Cardiac fibroblast (primary cell): ENCODE results near the gene FKBP2.

Experiments used
- DNase-seq, 2 donors: peaks; one replicate each; pipeline versions ENCODE4 v3.0.0 to v3.0.0-alpha.2; 2010; ENCODE audit warnings: low read depth in 2 of 2
- H3K4me3 ChIP-seq, 2 donors: replicated peaks in 1 of 2; 1 replicate in 1 of 2; 2 replicates in 1 of 2; pipeline ENCODE4 v1.5.1; 2011; ENCODE audit warnings: low read depth in 2 of 2, low read length in 2 of 2, mild to moderate bottlenecking in 2 of 2, moderate library complexity in 1 of 2
- CTCF ChIP-seq: IDR thresholded peaks from one replicate; pipeline ENCODE4 v1.5.1; 2011; ENCODE audit warnings: low read depth, mild to moderate bottlenecking, low read length, inconsistent platforms

FKBP2 gene

GRCh38 chr11:64259533-64260067 lies 18.7 kb downstream of the FKBP2 start:
- H3K4me3 ChIP-seq: no peak overlapping the region
- no peak for DNase-seq

GRCh38 chr11:64260147-64260708 lies 19.3 kb downstream of the FKBP2 start:
- TF ChIP-seq CTCF: no peak
- no peak overlapping the region for H3K4me3 ChIP-seq
- DNase-seq: no peak

More at GRCh38 chr11:64259533-64260067, 18.7 kb downstream of the FKBP2 start:
- TF ChIP-seq CTCF: no peak

GRCh38 chr11:64261556-64262080 lies 20.7 kb downstream of the FKBP2 start:
- no peak for DNase-seq
- no peak for TF ChIP-seq CTCF
- no peak overlapping the region for H3K4me3 ChIP-seq

- no peak overlapping the region for H3K4me3 ChIP-seq
- no peak for TF ChIP-seq CTCF
- no peak for DNase-seq
These were observed 21.5 kb downstream of the FKBP2 start for GRCh38 chr11:64262271-64263002.

GRCh38 chr11:64263021-64263946 lies 22.4 kb downstream of the FKBP2 start:
- H3K4me3 ChIP-seq: no peak overlapping the region
- no peak for TF ChIP-seq CTCF
- DNase-seq: peak; percentile 61 to 69

DNA sequence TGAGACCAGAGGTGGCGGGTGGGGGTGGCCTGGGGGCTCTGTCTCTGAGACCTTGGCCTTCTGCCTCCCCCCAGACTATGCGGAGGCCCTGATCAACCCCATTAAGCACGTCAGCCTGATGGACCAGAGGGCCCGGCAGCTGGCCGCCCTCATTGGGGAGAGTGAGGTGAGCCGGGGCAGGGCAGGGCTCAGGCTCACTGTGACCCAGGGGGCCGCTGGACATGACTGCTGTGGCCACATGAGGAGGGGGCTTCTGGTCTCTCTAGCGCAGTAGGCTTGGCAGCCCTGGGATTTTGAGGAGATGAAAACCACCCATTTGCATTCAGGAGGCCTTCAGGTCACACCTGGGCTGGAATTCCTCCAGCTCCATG lies 23.0 kb downstream of the FKBP2 start:
- TF ChIP-seq CTCF: no peak
- no peak overlapping the region for H3K4me3 ChIP-seq
- no peak for DNase-seq
